WTC11 (cell line): ENCODE data around the gene PAN2. TPM values are rescaled to one million over a fixed set of nuclear protein-coding genes. Genes with fewer than 3 reads are reported as not detected.

Experiments used
- ATAC-seq: fragments of 200-7000 bp; cut with Tn5 transposase; 2 replicates; pipeline ENCODE4 v1.10.0; 2021; ENCODE audit warnings: mild to moderate bottlenecking, moderate library complexity
- CTCF ChIA-PET: fragments of 300-600 bp; sonication (Branson Sonifier 250); formaldehyde crosslinking; loops from one replicate; lab custom pipeline; 2021; ENCODE audit warnings: antibody characterized with exemption; lab: Charles Lee
- POLR2A ChIA-PET: fragments of 350-600 bp; sonication (Branson Sonifier 250); formaldehyde crosslinking; loops from one replicate; lab custom pipeline; 2021; ENCODE audit warnings: antibody characterized with exemption; lab: Charles Lee
- DNase-seq: peaks from one replicate; pipeline ENCODE4 v3.0.0; 2021; ENCODE audit warnings: low spot score
- H3K27ac Mint-ChIP-seq: 2 replicates; pipeline ENCODE4 v1.8.0; 2021; ENCODE audit warnings: mixed read lengths
- H3K27me3 Mint-ChIP-seq: 2 replicates; pipeline ENCODE4 v1.8.0; 2021; ENCODE audit warnings: low read depth, mild to moderate bottlenecking, moderate library complexity, mixed read lengths
- H3K36me3 Mint-ChIP-seq: 2 replicates; pipeline ENCODE4 v1.8.0; 2021; ENCODE audit warnings: mixed read lengths
- H3K4me1 Mint-ChIP-seq: 2 replicates; pipeline ENCODE4 v1.8.0; 2022; ENCODE audit warnings: mixed read lengths
- H3K4me3 Mint-ChIP-seq: 2 replicates; pipeline ENCODE4 v1.8.0; 2021; ENCODE audit warnings: mild to moderate bottlenecking, moderate library complexity, mixed read lengths
- H3K9me3 Mint-ChIP-seq: 2 replicates; pipeline ENCODE4 v1.8.0; 2021; ENCODE audit warnings: mixed read lengths
- ATF6 ChIP-seq: sonication (generic); formaldehyde crosslinking; IDR thresholded peaks from 2 replicates; pipeline ENCODE4 v1.8.1; 2023; ENCODE audit warnings: mild to moderate bottlenecking, missing genetic modification reagents
- CREB1 ChIP-seq: sonication (generic); formaldehyde crosslinking; IDR thresholded peaks from 2 replicates; pipeline ENCODE4 v1.8.0; 2023; ENCODE audit warnings: mild to moderate bottlenecking, missing genetic modification reagents
- ESRRA ChIP-seq: sonication (generic); formaldehyde crosslinking; IDR thresholded peaks from 2 replicates; pipeline ENCODE4 v1.8.1; 2022; ENCODE audit warnings: mild to moderate bottlenecking, missing genetic modification reagents, borderline replicate concordance
- OVOL2 ChIP-seq: fragments of 250-450 bp; sonication (Bioruptor Pico); IDR thresholded peaks from 2 replicates; pipeline ENCODE4 v1.9.0; 2021; ENCODE audit warnings: mild to moderate bottlenecking, borderline replicate concordance
- STAT6 ChIP-seq: sonication (generic); formaldehyde crosslinking; conservative IDR thresholded peaks from 2 replicates; pipeline ENCODE4 v1.8.1; 2023; ENCODE audit warnings: mild to moderate bottlenecking, low read depth, missing genetic modification reagents, moderate library complexity
- USF2 ChIP-seq: sonication (generic); formaldehyde crosslinking; IDR thresholded peaks from 2 replicates; pipeline ENCODE4 v1.8.1; 2023; ENCODE audit warnings: mild to moderate bottlenecking, missing genetic modification reagents, moderate library complexity
- ZNF138 ChIP-seq: sonication (generic); formaldehyde crosslinking; conservative IDR thresholded peaks from 2 replicates; pipeline ENCODE4 v1.8.1; 2022; ENCODE audit warnings: mild to moderate bottlenecking, moderate library complexity, missing genetic modification reagents
- ZNF219 ChIP-seq: sonication (generic); formaldehyde crosslinking; IDR thresholded peaks from 2 replicates; pipeline ENCODE4 v1.8.0; 2023; ENCODE audit warnings: missing genetic modification reagents, mild to moderate bottlenecking, borderline replicate concordance
- ZNF317 ChIP-seq: sonication (generic); formaldehyde crosslinking; IDR thresholded peaks from 2 replicates; pipeline ENCODE4 v1.8.1; 2023; ENCODE audit warnings: low read depth, mild to moderate bottlenecking, moderate library complexity, missing genetic modification reagents, borderline replicate concordance
- ZNF396 ChIP-seq: fragments of 250-450 bp; sonication (Bioruptor Pico); IDR thresholded peaks from 2 replicates; pipeline ENCODE4 v1.8.0; 2021; ENCODE audit warnings: mild to moderate bottlenecking, moderate library complexity, borderline replicate concordance
- ZNF425 ChIP-seq: fragments of 250-450 bp; sonication (Bioruptor Pico); conservative IDR thresholded peaks from 2 replicates; pipeline ENCODE4 v1.9.0; 2021; ENCODE audit warnings: mild to moderate bottlenecking
- total RNA-seq: library from RNA; stranded (reverse); gene quantifications from 3 replicates; pipeline ENCODE4 v1.2.3, GENCODE V29; 2021

PAN2 gene
- total RNA-seq, 1 experiment from 2014 or later = 46.7 TPM

GRCh38 chr12:56377310-56377988, 43.6 kb upstream of the PAN2 start:
- DNase-seq = no peak
- Mint-ChIP-seq H3K36me3 (no peaks in the 10 kb centered on the region), H3K27ac (peak overlapping the region; percentile 47; the same call in 1 of the 2 replicates), H3K27me3 (no peaks in the 10 kb centered on the region; the same call in none of the 2 replicates), H3K4me3 (no peak overlapping the region), H3K9me3 (peaks cover 15% of the 10 kb centered on the region), H3K4me1 (peaks cover 7% of the 10 kb centered on the region)
- peak; percentile 90 for ATAC-seq
- ChIA-PET POLR2A (interaction anchor here (1.2 kb wide), 1 partner anchor 18 kb away, joined by 5 read pairs; the partner anchor contains the start of gene STAT2), CTCF (interaction anchor here (0.6 to 3.3 kb wide), 6 partner anchors 11 to 87 kb away, joined by 3 to 17 read pairs (median 4); partner anchors contain the start of genes CNPY2 and STAT2)
- no peak for TF ChIP-seq STAT6
- no peak for TF ChIP-seq ESRRA (CRISPR knock-in tag)
- TF ChIP-seq ATF6 (CRISPR knock-in tag) = no peak
- TF ChIP-seq ZNF138 (CRISPR knock-in tag) = no peak
- no peak for TF ChIP-seq ZNF396 (CRISPR knock-in tag)
- TF ChIP-seq ZNF425 = no peak

GRCh38 chr12:56375598-56376434, 42.0 kb upstream of the PAN2 start:
- peaks cover 7% of the 10 kb centered on the region for H3K27me3 Mint-ChIP-seq
- no peak overlapping the region for H3K4me3 Mint-ChIP-seq
- H3K27ac Mint-ChIP-seq = no peak overlapping the region
- ChIA-PET POLR2A (interaction anchor here (0.7 to 1.1 kb wide), 3 partner anchors 84 to 263 kb away, joined by 3 to 6 read pairs (median 4); partner anchors contain the start of gene RNF41), CTCF (interaction anchor here (1.1 to 3.3 kb wide), 4 partner anchors 16 to 89 kb away, joined by 3 to 17 read pairs (median 4); partner anchors contain the start of gene STAT2)
- no peaks in the 10 kb centered on the region for H3K36me3 Mint-ChIP-seq
- TF ChIP-seq USF2 = no peak
- H3K4me1 Mint-ChIP-seq = peaks cover 7% of the 10 kb centered on the region
- no peak for DNase-seq
- peaks cover 24% of the 10 kb centered on the region for H3K9me3 Mint-ChIP-seq
- ATAC-seq = no peak

- no peak overlapping the region for H3K27ac Mint-ChIP-seq
- CTCF ChIA-PET = interaction anchor here (0.7 to 3.3 kb wide), 4 partner anchors 15 to 171 kb away, joined by 3 to 17 read pairs (median 4); partner anchors contain the start of gene STAT2
- no peaks in the 10 kb centered on the region for H3K36me3 Mint-ChIP-seq
- H3K4me3 Mint-ChIP-seq = no peak overlapping the region
- H3K27me3 Mint-ChIP-seq = peaks cover 7% of the 10 kb centered on the region
- no peak for ATAC-seq
- H3K4me1 Mint-ChIP-seq = peaks cover 7% of the 10 kb centered on the region
- peaks cover 23% of the 10 kb centered on the region for H3K9me3 Mint-ChIP-seq
- no peak for TF ChIP-seq ZNF219 (CRISPR knock-in tag)
- no peak for TF ChIP-seq CREB1 (CRISPR knock-in tag)
- no peak for TF ChIP-seq ZNF317 (CRISPR knock-in tag)
- TF ChIP-seq OVOL2 (CRISPR knock-in tag) = no peak
- no peak for DNase-seq
- POLR2A ChIA-PET = interaction anchor here (0.6 to 1.1 kb wide), 5 partner anchors 15 to 183 kb away, joined by 3 to 6 read pairs (median 5); partner anchors contain the start of genes RNF41 and STAT2
Observed at GRCh38 chr12:56374726-56375597, 41.2 kb upstream of the PAN2 start.
